SK-N-SH (cell line): Measurements from ENCODE around the gene MBP.

Source experiments
- CTCF ChIP-seq: fragments of 200-600 bp; sonication (generic); IDR thresholded peaks from 2 replicates; pipeline ENCODE4 v1.6.1; 2017; ENCODE audit warnings: antibody characterized with exemption, mild to moderate bottlenecking, moderate library complexity
- EP300 ChIP-seq, 2 experiments: IDR thresholded peaks; 2 replicates each; pipeline versions ENCODE4 v1.4.0 to v1.6.1; 2012; ENCODE audit warnings: borderline replicate concordance in 1 of 2, low read depth in 1 of 2, low read length in 1 of 2
- EZH2phosphoT487 ChIP-seq: fragments of 200-600 bp; sonication (generic); IDR thresholded peaks from 2 replicates; pipeline ENCODE4 v1.6.1; 2017; ENCODE audit warnings: low read depth, mixed run types, mild to moderate bottlenecking, antibody characterized with exemption, moderate library complexity, borderline replicate concordance
- JUND ChIP-seq: IDR thresholded peaks from 2 replicates; pipeline ENCODE4 v1.4.0; 2012
- MEF2A ChIP-seq: IDR thresholded peaks from 2 replicates; pipeline ENCODE4 v1.4.0; 2012; ENCODE audit warnings: low read depth, borderline replicate concordance
- POLR2AphosphoS5 ChIP-seq: IDR thresholded peaks from 2 replicates; pipeline ENCODE4 v1.6.1; 2012; ENCODE audit warnings: low read depth, low read length
- RAD21 ChIP-seq: IDR thresholded peaks from 2 replicates; pipeline ENCODE4 v1.6.1; 2012; ENCODE audit warnings: mild to moderate bottlenecking, low read length
- REST ChIP-seq: IDR thresholded peaks from 2 replicates; pipeline ENCODE4 v1.6.1; 2012; ENCODE audit warnings: mild to moderate bottlenecking, low read depth, low read length, moderate library complexity
- SIN3A ChIP-seq: IDR thresholded peaks from 2 replicates; pipeline ENCODE4 v1.6.1; 2012; ENCODE audit warnings: low read depth, mild to moderate bottlenecking, low read length, moderate library complexity, borderline replicate concordance
- SMC3 ChIP-seq: IDR thresholded peaks from 2 replicates; pipeline ENCODE4 v1.6.1; 2012; ENCODE audit warnings: low read depth, low read length, improper control_type of control experiment
- TCF12 ChIP-seq: IDR thresholded peaks from 2 replicates; pipeline ENCODE4 v1.4.0; 2012

- TF ChIP-seq CTCF (no peak), REST (no peak), POLR2AphosphoS5 (no peak), TCF12 (no peak), RAD21 (no peak), SIN3A (no peak), SMC3 (no peak), EP300 (IDR thresholded peaks at IDR 0.05; ENCODE audit: borderline replicate concordance in 1 of 2, low read depth in 1 of 2, low read length in 1 of 2) (no peak), JUND (no peak), MEF2A (no peak), EZH2phosphoT487 (no peak)
Measured at GRCh38 chr18:77110400-77110799, 22.2 kb downstream of the MBP start.
